GM18498 (cell line): ENCODE results near the gene CEL.
"Not testable (repeated sequence)": the region's sequence is repeated elsewhere in the genome, so short reads cannot be mapped to it uniquely, and the experiment has no call there.

Experiments used
- ATAC-seq: cut with Tn5 transposase; IDR thresholded peaks from one replicate; pipeline ENCODE4 v1.9.1; 2021; ENCODE audit warnings: mild to moderate bottlenecking, moderate library complexity; ENCODE audit not compliant: unreplicated experiment

CEL gene

GRCh38 chr9:133063159-133063499 lies 1.3 kb downstream of the CEL start:
- ATAC-seq = no peak

- ATAC-seq = no peak
Observed at GRCh38 chr9:133063500-133064231, 1.9 kb downstream of the CEL start.

- ATAC-seq = no peak
Observed at GRCh38 chr9:133064241-133065069, 2.7 kb downstream of the CEL start.

- no peak for ATAC-seq
Observed at GRCh38 chr9:133065070-133065388, 3.2 kb downstream of the CEL start.

GRCh38 chr9:133066181-133066983 lies 4.6 kb downstream of the CEL start:
- no peak for ATAC-seq

GRCh38 chr9:133067006-133067405 lies 5.2 kb downstream of the CEL start:
- ATAC-seq = no peak

GRCh38 chr9:133067813-133068212 lies 6.0 kb downstream of the CEL start:
- ATAC-seq = no peak

- not testable (repeated sequence) for ATAC-seq
Observed at GRCh38 chr9:133068431-133068830, 6.7 kb downstream of the CEL start.

GRCh38 chr9:133070500-133070961 lies 8.8 kb downstream of the CEL start:
- not testable (repeated sequence) for ATAC-seq

GRCh38 chr9:133070985-133071384 lies 9.2 kb downstream of the CEL start:
- ATAC-seq = not testable (repeated sequence)

GRCh38 chr9:133071484-133072150 lies 9.8 kb downstream of the CEL start:
- ATAC-seq = no peak

GRCh38 chr9:133072210-133072609 lies 10.4 kb downstream of the CEL start:
- ATAC-seq = not testable (repeated sequence)

GRCh38 chr9:133073086-133074014 lies 11.6 kb downstream of the CEL start:
- ATAC-seq = no peak

- no peak for ATAC-seq
Observed at GRCh38 chr9:133074111-133074651, 12.4 kb downstream of the CEL start.

GRCh38 chr9:133075925-133076630 lies 14.3 kb downstream of the CEL start:
- no peak for ATAC-seq

GRCh38 chr9:133076691-133077090 lies 14.9 kb downstream of the CEL start:
- ATAC-seq = no peak

- no peak for ATAC-seq
Observed at GRCh38 chr9:133078486-133078885, 16.7 kb downstream of the CEL start.

GRCh38 chr9:133080161-133080560 lies 18.4 kb downstream of the CEL start:
- no peak for ATAC-seq
